Caco-2 (cell line): ENCODE data around the gene AMBP. TPM values are rescaled to one million over a fixed set of nuclear protein-coding genes. Genes with fewer than 3 reads are reported as not detected.
A peak's percentile ranks its signal among the peaks of the same experiment; 100 is the strongest.

Experiments used
- BruUV-seq: library from RNA; stranded (reverse); fragments of 400-500 nt; replicated peaks from 2 replicates; lab custom pipeline; 2021; lab: Mats Ljungman, UMichigan
- CTCF ChIA-PET: fragments of 300-600 bp; sonication (Branson Sonifier 250); formaldehyde crosslinking; loops from one replicate; lab custom pipeline; 2022; ENCODE audit warnings: antibody characterized with exemption; lab: Charles Lee
- POLR2A ChIA-PET: fragments of 300-600 bp; sonication (Branson Sonifier 250); formaldehyde crosslinking; loops from one replicate; lab custom pipeline; 2022; ENCODE audit warnings: antibody characterized with exemption; lab: Charles Lee
- DNase-seq, 2 experiments: peaks; one replicate each; pipeline versions ENCODE4 v3.0.0 to v3.0.0-alpha.2; 2020 to 2022
- H3K27me3 ChIP-seq: replicated peaks from 2 replicates; pipeline ENCODE4 v1.6.0; 2011; ENCODE audit warnings: low read length; ENCODE audit not compliant: control insufficient read depth, insufficient read depth
- H3K36me3 ChIP-seq: 2 replicates; pipeline ENCODE4 v1.5.1; 2011; ENCODE audit warnings: low read length; ENCODE audit not compliant: control insufficient read depth, insufficient read depth
- H3K4me1 ChIP-seq: fragments of 250-450 bp; sonication (Bioruptor Pico); 2 replicates; pipeline ENCODE4 v1.5.1; 2020; ENCODE audit warnings: mild to moderate bottlenecking
- H3K4me3 ChIP-seq: 2 replicates; pipeline ENCODE4 v1.5.1; 2011; ENCODE audit warnings: low read depth, mild to moderate bottlenecking, control low read depth, low read length
- H3K9me3 ChIP-seq: fragments of 250-450 bp; sonication (Bioruptor Pico); 2 replicates; pipeline ENCODE4 v1.5.1; 2020; ENCODE audit warnings: mild to moderate bottlenecking, moderate library complexity
- H3K27ac Mint-ChIP-seq: one replicate; pipeline ENCODE4 v1.8.0; 2022; ENCODE audit warnings: mixed read lengths; ENCODE audit not compliant: unreplicated experiment
- H3K27me3 Mint-ChIP-seq: one replicate; pipeline ENCODE4 v1.8.0; 2022; ENCODE audit warnings: mixed read lengths; ENCODE audit not compliant: insufficient read depth, unreplicated experiment
- H3K36me3 Mint-ChIP-seq: one replicate; pipeline ENCODE4 v1.8.0; 2022; ENCODE audit warnings: mild to moderate bottlenecking, mixed read lengths; ENCODE audit not compliant: insufficient read depth, unreplicated experiment
- H3K4me1 Mint-ChIP-seq: one replicate; pipeline ENCODE4 v1.8.0; 2022; ENCODE audit warnings: low read depth, mixed read lengths; ENCODE audit not compliant: unreplicated experiment
- H3K4me3 Mint-ChIP-seq: one replicate; pipeline ENCODE4 v1.8.0; 2022; ENCODE audit warnings: mild to moderate bottlenecking, moderate library complexity, mixed read lengths; ENCODE audit not compliant: unreplicated experiment
- H3K9me3 Mint-ChIP-seq: one replicate; pipeline ENCODE4 v1.8.0; 2022; ENCODE audit warnings: mixed read lengths; ENCODE audit not compliant: unreplicated experiment
- CTCF ChIP-seq, 2 experiments: fragments of 200-600 bp in 1 of 2; IDR thresholded peaks; 1 replicate in 1 of 2; 2 replicates in 1 of 2; pipeline versions ENCODE4 v1.5.1 to v1.8.0; 2011 to 2022; ENCODE audit warnings: antibody characterized with exemption in 1 of 2, control low read depth in 1 of 2, inconsistent platforms in 1 of 2, low read depth in 1 of 2, low read length in 1 of 2, mild to moderate bottlenecking in 1 of 2, moderate library complexity in 1 of 2; ENCODE audit not compliant: insufficient read depth in 1 of 2, severe bottlenecking in 1 of 2, unreplicated experiment in 1 of 2
- intact Hi-C: fragments of 100-400 bp; cut with micrococcal nuclease; formaldehyde crosslinking; loops from one replicate; pipeline ENCODE4 v1.10.0; 2022; ENCODE audit not compliant: unreplicated experiment
- total RNA-seq: library from RNA; stranded (reverse); gene quantifications from 2 replicates; pipeline ENCODE4 v1.2.3, GENCODE V29; 2022

The AMBP gene
- total RNA-seq, 1 experiment from 2014 or later: 2.2 TPM

DNA sequence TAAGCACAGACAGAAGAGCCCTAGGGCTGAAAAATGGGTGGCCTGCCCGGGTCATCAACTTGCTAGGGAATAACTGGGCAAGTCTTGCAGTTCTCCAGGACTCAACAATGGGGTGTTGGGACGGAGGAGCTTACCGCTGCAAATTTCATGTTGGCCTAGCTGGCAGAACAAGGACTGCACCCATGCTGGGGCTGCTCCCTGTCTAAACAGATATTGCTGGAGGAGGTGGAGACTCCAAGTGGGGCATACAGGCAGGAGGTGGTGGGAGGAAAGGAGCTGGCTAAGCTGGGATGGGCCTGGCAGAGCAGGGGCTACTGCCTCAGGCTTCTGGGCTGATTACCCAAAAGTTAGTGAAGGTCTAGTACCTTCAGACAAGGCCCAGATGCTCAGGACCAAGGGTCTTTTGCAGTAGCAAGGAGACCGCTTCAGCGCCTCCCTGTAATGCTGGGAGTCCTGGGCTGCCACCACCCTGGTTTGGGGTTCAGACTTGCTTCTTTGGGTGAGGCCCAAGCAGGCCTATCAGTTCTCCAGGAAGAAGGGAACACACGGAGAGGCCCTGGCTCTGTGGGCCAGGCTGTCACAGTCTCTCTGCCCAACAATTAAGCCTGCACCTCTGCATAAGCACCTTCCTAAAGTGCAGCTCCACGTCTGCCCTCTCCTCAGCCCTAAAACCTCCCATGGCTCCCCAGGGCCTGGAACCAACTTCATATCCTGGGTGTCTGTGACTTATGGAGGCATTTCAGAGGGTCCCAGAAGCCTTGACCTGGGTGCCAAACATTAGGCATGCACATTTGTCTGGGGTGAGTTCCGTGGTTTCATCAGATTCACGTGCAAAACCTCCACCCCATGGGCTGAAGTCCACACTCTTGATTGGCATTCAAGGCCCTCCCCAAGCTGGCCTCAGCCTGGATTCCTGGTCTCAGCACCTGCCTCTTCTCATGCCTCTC is 45.2 kb upstream of the AMBP start:
- peak in 1 of 2 experiments; percentile 30 for DNase-seq
- H3K36me3 Mint-ChIP-seq: no peaks in the 10 kb centered on the region
- Histone ChIP-seq H3K4me1 (peaks cover 52% of the 10 kb centered on the region), H3K27me3 (no peaks in the 10 kb centered on the region), H3K9me3 (no peaks in the 10 kb centered on the region), H3K36me3 (no peaks in the 10 kb centered on the region), H3K4me3 (no peak overlapping the region)
- H3K4me1 Mint-ChIP-seq: peaks cover 24% of the 10 kb centered on the region
- ChIA-PET CTCF (interaction anchor here (1.3 kb wide), 1 partner anchor 15 kb away, joined by 6 read pairs; no protein-coding TSS in a partner anchor), POLR2A (interaction anchor here (0.5 kb wide), 1 partner anchor 33 kb away, joined by 3 read pairs; no protein-coding TSS in a partner anchor)
- no peaks in the 10 kb centered on the region for H3K27me3 Mint-ChIP-seq
- no TSS peak for BruUV-seq
- H3K4me3 Mint-ChIP-seq: no peak overlapping the region
- intact Hi-C loops: no loop called here
- H3K27ac Mint-ChIP-seq: no peak overlapping the region
- TF ChIP-seq CTCF (IDR thresholded peaks at IDR 0.05; ENCODE audit: insufficient read depth in 1 of 2, low read depth in 1 of 2, low read length in 1 of 2, severe bottlenecking in 1 of 2, unreplicated experiment in 1 of 2): no peak
- peaks cover 20% of the 10 kb centered on the region for H3K9me3 Mint-ChIP-seq

- no peak overlapping the region for H3K27ac Mint-ChIP-seq
- DNase-seq: no peak
- Histone ChIP-seq H3K4me3 (no peak overlapping the region), H3K4me1 (peaks cover 60% of the 10 kb centered on the region), H3K36me3 (no peaks in the 10 kb centered on the region), H3K9me3 (no peaks in the 10 kb centered on the region), H3K27me3 (no peaks in the 10 kb centered on the region)
- peaks cover 11% of the 10 kb centered on the region for H3K9me3 Mint-ChIP-seq
- no peaks in the 10 kb centered on the region for H3K36me3 Mint-ChIP-seq
- H3K27me3 Mint-ChIP-seq: no peaks in the 10 kb centered on the region
- POLR2A ChIA-PET: no interaction called here
- H3K4me1 Mint-ChIP-seq: peaks cover 32% of the 10 kb centered on the region
- H3K4me3 Mint-ChIP-seq: no peak overlapping the region
- no TSS peak for BruUV-seq
- CTCF ChIA-PET: interaction anchor here (0.6 to 1.3 kb wide), 2 partner anchors 14 kb away, joined by 5 to 6 read pairs; no protein-coding TSS in a partner anchor
- intact Hi-C loops: no loop called here
- TF ChIP-seq CTCF (IDR thresholded peaks at IDR 0.05; ENCODE audit: insufficient read depth in 1 of 2, low read depth in 1 of 2, low read length in 1 of 2, severe bottlenecking in 1 of 2, unreplicated experiment in 1 of 2): no peak
Measured at GRCh38 chr9:114122136-114123027, 44.3 kb upstream of the AMBP start.
